ENCODE results near the gene APLP2.

The APLP2 gene

DNA sequence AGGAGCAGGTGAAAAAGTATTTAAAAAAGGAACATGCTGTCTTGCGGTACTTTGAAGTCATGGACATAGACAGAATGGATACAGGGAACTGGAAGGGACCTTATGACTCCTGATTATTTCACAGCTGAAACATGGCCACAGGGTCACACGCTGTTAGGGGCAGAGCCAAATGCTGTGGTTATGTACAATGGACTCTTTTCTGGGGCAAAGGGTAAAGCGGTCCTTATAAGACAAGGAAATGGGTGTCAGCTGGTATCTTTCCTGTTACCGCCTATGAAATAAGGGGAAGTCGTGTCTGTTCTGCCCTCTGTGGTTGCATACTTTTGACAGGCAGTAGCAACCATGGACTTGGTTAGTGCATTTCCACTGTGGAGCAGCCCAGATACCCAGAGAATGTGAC lies 77.1 kb downstream of the APLP2 start:
- H3K27me3 ChIP-seq (ENCODE audit: low read depth, low read length): no peaks in the 10 kb centered on the region
- H2AFZ ChIP-seq (ENCODE audit: low read depth, low read length): no peak overlapping the region
- H3K79me2 ChIP-seq (ENCODE audit: low read length): no peaks in the 10 kb centered on the region
- no peaks in the 10 kb centered on the region for H3K9me3 ChIP-seq (ENCODE audit: insufficient read depth, low read length)
- TF ChIP-seq EZH2phosphoT487 (IDR thresholded peaks at IDR 0.05; ENCODE audit: low read depth): no peak
- TF ChIP-seq, protein P1, sequence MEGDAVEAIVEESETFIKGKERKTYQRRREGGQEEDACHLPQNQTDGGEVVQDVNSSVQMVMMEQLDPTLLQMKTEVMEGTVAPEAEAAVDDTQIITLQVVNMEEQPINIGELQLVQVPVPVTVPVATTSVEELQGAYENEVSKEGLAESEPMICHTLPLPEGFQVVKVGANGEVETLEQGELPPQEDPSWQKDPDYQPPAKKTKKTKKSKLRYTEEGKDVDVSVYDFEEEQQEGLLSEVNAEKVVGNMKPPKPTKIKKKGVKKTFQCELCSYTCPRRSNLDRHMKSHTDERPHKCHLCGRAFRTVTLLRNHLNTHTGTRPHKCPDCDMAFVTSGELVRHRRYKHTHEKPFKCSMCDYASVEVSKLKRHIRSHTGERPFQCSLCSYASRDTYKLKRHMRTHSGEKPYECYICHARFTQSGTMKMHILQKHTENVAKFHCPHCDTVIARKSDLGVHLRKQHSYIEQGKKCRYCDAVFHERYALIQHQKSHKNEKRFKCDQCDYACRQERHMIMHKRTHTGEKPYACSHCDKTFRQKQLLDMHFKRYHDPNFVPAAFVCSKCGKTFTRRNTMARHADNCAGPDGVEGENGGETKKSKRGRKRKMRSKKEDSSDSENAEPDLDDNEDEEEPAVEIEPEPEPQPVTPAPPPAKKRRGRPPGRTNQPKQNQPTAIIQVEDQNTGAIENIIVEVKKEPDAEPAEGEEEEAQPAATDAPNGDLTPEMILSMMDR (IDR thresholded peaks at IDR 0.05; ENCODE audit: low read depth, low read length): no peak
- peaks cover 20% of the 10 kb centered on the region for H3K36me3 ChIP-seq (replicated peaks; ENCODE audit: low read depth, low read length)
- H4K20me1 ChIP-seq (ENCODE audit: insufficient read depth, low read length): no peaks in the 10 kb centered on the region
- H3K4me2 ChIP-seq (ENCODE audit: low read length): peak overlapping the region; percentile 40
- no peak overlapping the region for H3K4me3 ChIP-seq (ENCODE audit: low read length)
- peak overlapping the region; percentile 24 for H3K27ac ChIP-seq (ENCODE audit: low read length)
- peaks cover 40% of the 10 kb centered on the region for H3K4me1 ChIP-seq (ENCODE audit: low read length)
- no peak overlapping the region for H3K9ac ChIP-seq (ENCODE audit: low read length)

DNA sequence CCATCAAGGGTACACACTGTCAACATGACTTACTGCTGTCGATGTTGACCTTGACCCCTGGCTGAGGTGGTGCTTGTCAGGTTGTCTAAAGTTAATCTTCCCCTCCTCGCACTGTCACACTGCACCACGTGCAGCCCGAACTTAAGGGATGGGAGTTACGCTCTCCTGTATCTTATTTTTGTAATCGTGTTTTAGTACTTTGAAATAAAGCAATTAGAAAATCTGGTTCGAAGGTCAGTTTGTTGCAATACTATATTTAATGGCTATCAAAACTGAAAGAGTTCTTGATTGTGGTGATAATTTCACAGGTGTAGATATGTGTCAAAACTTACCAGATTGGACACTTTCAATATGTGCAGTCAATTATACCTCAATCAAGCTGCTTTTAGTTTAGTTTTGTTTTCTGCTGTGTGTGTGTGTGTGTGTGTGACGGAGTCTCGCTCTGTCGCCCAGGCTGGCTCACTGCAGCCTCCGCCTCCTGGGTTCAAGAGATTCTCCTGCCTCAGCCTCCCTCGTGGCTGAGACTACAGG lies 79.2 kb downstream of the APLP2 start:
- H2AFZ ChIP-seq (ENCODE audit: low read depth, low read length): no peak overlapping the region
- H3K9me3 ChIP-seq (ENCODE audit: insufficient read depth, low read length): no peaks in the 10 kb centered on the region
- no peaks in the 10 kb centered on the region for H4K20me1 ChIP-seq (ENCODE audit: insufficient read depth, low read length)
- no peaks in the 10 kb centered on the region for H3K79me2 ChIP-seq (ENCODE audit: low read length)
- no peak overlapping the region for H3K9ac ChIP-seq (ENCODE audit: low read length)
- no peak overlapping the region for H3K4me2 ChIP-seq (ENCODE audit: low read length)
- TF ChIP-seq, protein P1 (IDR thresholded peaks at IDR 0.05; ENCODE audit: low read depth, low read length): no peak
- no peak for TF ChIP-seq EZH2phosphoT487 (IDR thresholded peaks at IDR 0.05; ENCODE audit: low read depth)
- no peak overlapping the region for H3K4me3 ChIP-seq (ENCODE audit: low read length)
- peaks cover 58% of the 10 kb centered on the region for H3K4me1 ChIP-seq (ENCODE audit: low read length)
- H3K27me3 ChIP-seq (ENCODE audit: low read depth, low read length): no peaks in the 10 kb centered on the region
- H3K36me3 ChIP-seq (replicated peaks; ENCODE audit: low read depth, low read length): peaks cover 12% of the 10 kb centered on the region
- no peak overlapping the region for H3K27ac ChIP-seq (ENCODE audit: low read length)

DNA sequence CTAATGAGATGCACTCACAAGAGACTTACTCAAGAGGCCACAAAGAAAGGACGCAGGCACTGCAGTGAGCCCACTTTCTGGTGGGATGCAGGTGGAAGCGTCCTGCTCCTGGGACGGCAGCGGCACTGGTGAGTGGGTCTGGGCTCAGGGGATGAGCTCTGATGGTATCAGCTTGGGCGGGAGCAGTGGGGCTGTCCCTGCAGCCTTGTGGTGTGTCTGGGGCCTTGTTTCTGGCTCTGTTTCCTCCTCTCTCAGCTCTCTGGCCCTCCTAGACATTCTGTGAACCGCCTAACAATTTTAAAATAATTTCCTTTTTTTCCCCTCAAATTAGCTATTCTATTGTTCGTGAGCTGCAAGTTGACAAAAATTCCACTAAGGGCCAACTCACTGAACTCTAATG lies 81.1 kb downstream of the APLP2 start:
- Histone ChIP-seq H4K20me1 (ENCODE audit: insufficient read depth, low read length) (no peaks in the 10 kb centered on the region), H3K4me3 (ENCODE audit: low read length) (peak overlapping the region; percentile 41), H3K4me1 (ENCODE audit: low read length) (peaks cover 70% of the 10 kb centered on the region), H3K36me3 (replicated peaks; ENCODE audit: low read depth, low read length) (no peaks in the 10 kb centered on the region), H3K27me3 (ENCODE audit: low read depth, low read length) (no peaks in the 10 kb centered on the region), H3K79me2 (ENCODE audit: low read length) (no peaks in the 10 kb centered on the region), H2AFZ (ENCODE audit: low read depth, low read length) (no peak overlapping the region), H3K9me3 (ENCODE audit: insufficient read depth, low read length) (no peaks in the 10 kb centered on the region), H3K4me2 (ENCODE audit: low read length) (peak overlapping the region; percentile 64), H3K27ac (ENCODE audit: low read length) (peak overlapping the region; percentile 87), H3K9ac (ENCODE audit: low read length) (peak overlapping the region; percentile 27; the same call in 1 of the 2 replicates)
- TF ChIP-seq EZH2phosphoT487 (IDR thresholded peaks at IDR 0.05; ENCODE audit: low read depth): no peak
- TF ChIP-seq, protein P1 (IDR thresholded peaks at IDR 0.05; ENCODE audit: low read depth, low read length): no peak

DNA sequence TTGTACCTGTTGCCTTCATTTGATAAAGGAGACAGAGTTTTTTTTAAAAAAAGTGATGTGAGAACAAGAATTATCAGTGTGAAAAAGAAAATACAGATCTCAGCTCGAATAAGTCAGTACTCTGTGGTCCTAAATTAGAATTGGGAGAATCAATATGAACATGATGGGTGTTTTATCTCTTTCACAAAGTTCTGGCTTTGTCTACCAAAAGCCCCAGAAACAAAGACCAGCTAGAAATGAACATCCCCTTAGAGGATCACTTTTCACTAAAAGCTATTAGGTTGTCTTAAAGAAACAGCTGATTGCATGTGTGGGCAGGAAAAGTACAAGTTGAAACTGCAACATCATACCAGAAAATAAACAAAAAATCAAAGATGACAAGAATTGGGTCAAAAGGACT lies 81.5 kb downstream of the APLP2 start:
- TF ChIP-seq, protein P1 (IDR thresholded peaks at IDR 0.05; ENCODE audit: low read depth, low read length): no peak
- no peak for TF ChIP-seq EZH2phosphoT487 (IDR thresholded peaks at IDR 0.05; ENCODE audit: low read depth)

More for the DNA sequence above, 81.5 kb downstream of the APLP2 start:
- H3K27ac ChIP-seq (ENCODE audit: low read length): peak overlapping the region; percentile 87
- H3K4me3 ChIP-seq (ENCODE audit: low read length): peak overlapping the region; percentile 41
- peak overlapping the region; percentile 27; the same call in 1 of the 2 replicates for H3K9ac ChIP-seq (ENCODE audit: low read length)
- peak overlapping the region; percentile 64 for H3K4me2 ChIP-seq (ENCODE audit: low read length)
- no peaks in the 10 kb centered on the region for H3K9me3 ChIP-seq (ENCODE audit: insufficient read depth, low read length)
- H3K4me1 ChIP-seq (ENCODE audit: low read length): peaks cover 70% of the 10 kb centered on the region
- no peaks in the 10 kb centered on the region for H3K27me3 ChIP-seq (ENCODE audit: low read depth, low read length)
- no peaks in the 10 kb centered on the region for H3K79me2 ChIP-seq (ENCODE audit: low read length)
- H3K36me3 ChIP-seq (replicated peaks; ENCODE audit: low read depth, low read length): no peaks in the 10 kb centered on the region
- no peak overlapping the region for H2AFZ ChIP-seq (ENCODE audit: low read depth, low read length)
- no peaks in the 10 kb centered on the region for H4K20me1 ChIP-seq (ENCODE audit: insufficient read depth, low read length)

All from OCI-LY3 (cell line).